Measurements from ENCODE around the gene SCLT1. TPM values are rescaled to one million over a fixed set of nuclear protein-coding genes. Genes with fewer than 3 reads are reported as not detected.

SCLT1 gene
- total and polyA plus RNA-seq, 2 donors (not counting 1 experiment from before 2014, with no cell fraction given) = 3.5 to 27.2 TPM

DNA sequence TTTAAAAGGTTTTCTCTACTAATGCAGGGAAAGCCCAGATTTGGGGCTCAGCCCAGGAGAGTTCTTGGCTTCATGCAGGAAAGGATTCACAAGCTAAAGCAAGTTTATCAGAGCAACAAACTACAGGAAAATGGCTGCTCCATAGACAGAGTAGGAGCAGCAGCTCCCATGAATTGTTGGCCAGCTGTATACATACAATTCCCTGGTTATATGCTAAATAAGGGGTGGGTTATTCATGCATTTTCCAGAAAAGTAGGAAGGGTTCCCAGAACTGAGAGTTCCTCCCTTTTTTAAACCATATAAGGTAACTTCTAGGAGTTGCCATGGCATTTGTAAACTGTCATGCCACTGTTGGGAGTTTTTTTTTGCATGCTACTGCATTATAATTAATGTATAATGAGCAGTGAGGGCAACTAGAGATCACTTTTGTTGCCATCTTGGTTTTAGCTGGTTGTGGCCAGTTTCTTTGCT, 5.2 kb upstream of the SCLT1 start:
- TF ChIP-seq CTCF (IDR thresholded peaks at IDR 0.05) (no peak), EZH2 (IDR thresholded peaks at IDR 0.05; ENCODE audit: borderline replicate concordance, insufficient read depth, low read depth, low read length, poor library complexity, severe bottlenecking) (no peak)
- intact Hi-C loops (cut with micrococcal nuclease) = no loop called here
- Mint-ChIP-seq H3K4me3 (no peak overlapping the region), H3K27me3 (no peaks in the 10 kb centered on the region), H3K27ac (no peak overlapping the region), H3K4me1 (peaks cover 29% of the 10 kb centered on the region), H3K9me3 (ENCODE audit: insufficient read depth) (no peaks in the 10 kb centered on the region)
- Histone ChIP-seq H4K20me1 (ENCODE audit: control insufficient read depth, insufficient read depth, low read length, poor library complexity, severe bottlenecking) (no peaks in the 10 kb centered on the region), H3K27ac (ENCODE audit: low read length in 2 of 2) (no peak overlapping the region), H3K36me3 (replicated peaks in 1 of 2; ENCODE audit: control extremely low read depth in 1 of 2, control insufficient read depth in 1 of 2, extremely low read depth in 1 of 2, insufficient read depth in 2 of 2, low read length in 1 of 2) (peaks cover 0 to 2% of the 10 kb centered on the region in 2 experiments), H2AFZ (ENCODE audit: insufficient read depth, low read depth, low read length, poor library complexity, severe bottlenecking) (no peak overlapping the region), H3K9me3 (ENCODE audit: control extremely low read depth in 1 of 3, control insufficient read depth in 2 of 3, insufficient read depth in 1 of 3, low read length in 2 of 3) (no peaks in the 10 kb centered on the region), H3K4me1 (ENCODE audit: control insufficient read depth in 2 of 2, insufficient read depth in 2 of 2, low read length in 2 of 2) (peaks cover 10 to 20% of the 10 kb centered on the region in 2 donors), H3K4me3 (ENCODE audit: control extremely low read depth in 1 of 5, extremely low read depth in 1 of 5, insufficient read depth in 1 of 5, low read depth in 2 of 5, low read length in 4 of 5) (no peak overlapping the region), H3K27me3 (replicated peaks in 1 of 4; ENCODE audit: control extremely low read depth in 1 of 4, control insufficient read depth in 3 of 4, insufficient read depth in 4 of 4, low read length in 3 of 4) (no peaks in the 10 kb centered on the region), H3K4me2 (replicated peaks; ENCODE audit: low read depth, low read length, poor library complexity, severe bottlenecking) (no peak overlapping the region), H3K79me2 (ENCODE audit: control insufficient read depth, insufficient read depth, low read length) (peaks cover 27% of the 10 kb centered on the region), H3K9ac (ENCODE audit: low read length) (no peak overlapping the region)
- ATAC-seq (ENCODE audit: low read depth) = no peak
- no peak for DNase-seq
- CTCF ChIA-PET = no interaction called here
- POLR2A ChIA-PET = no interaction called here

DNA sequence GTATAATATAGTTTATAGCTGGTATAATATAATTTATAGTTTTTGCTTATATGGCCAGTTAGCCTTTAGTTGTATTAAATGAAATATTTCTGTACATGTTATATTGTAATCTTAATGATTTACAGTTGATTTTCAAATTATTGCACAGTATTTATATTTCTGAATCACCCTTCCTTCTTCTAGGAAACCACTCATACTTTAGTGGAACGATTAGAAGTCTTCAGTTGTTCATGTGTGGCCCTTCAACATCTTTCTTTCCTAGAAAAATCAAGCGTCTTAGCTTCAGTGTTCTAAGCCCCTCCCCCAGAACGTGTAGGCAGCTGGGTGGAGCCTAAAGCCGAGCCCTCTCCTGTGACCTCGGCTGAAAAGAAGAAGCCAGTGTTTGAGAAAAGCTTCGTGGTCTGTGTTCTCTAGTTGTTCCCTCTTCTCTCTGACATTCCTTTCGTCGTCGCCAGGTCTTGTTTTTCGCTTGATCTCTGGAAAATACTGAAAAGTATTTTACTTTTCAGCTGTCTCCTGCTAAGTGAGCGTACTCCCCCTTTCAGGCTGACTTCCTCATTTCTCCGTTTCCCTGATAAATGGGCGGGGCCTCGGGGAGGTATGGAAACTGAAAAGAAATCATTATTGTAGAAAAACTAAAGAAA, 2.6 kb upstream of the SCLT1 start, which contains the start of gene C4orf33:
Gene C4orf33, plus strand, starts transcription at position 342 of the 644 bp plus-strand sequence. CDS start 6,459 bp downstream, outside the sequence.
- H3K4me1 Mint-ChIP-seq = peaks cover 31% of the 10 kb centered on the region
- Histone ChIP-seq H3K36me3 (replicated peaks in 1 of 2; ENCODE audit: control extremely low read depth in 1 of 2, control insufficient read depth in 1 of 2, extremely low read depth in 1 of 2, insufficient read depth in 2 of 2, low read length in 1 of 2) (no peaks in the 10 kb centered on the region), H4K20me1 (ENCODE audit: control insufficient read depth, insufficient read depth, low read length, poor library complexity, severe bottlenecking) (no peaks in the 10 kb centered on the region), H3K79me2 (ENCODE audit: control insufficient read depth, insufficient read depth, low read length) (peaks cover 41% of the 10 kb centered on the region), H3K9me3 (ENCODE audit: control extremely low read depth in 1 of 3, control insufficient read depth in 2 of 3, insufficient read depth in 1 of 3, low read length in 2 of 3) (no peaks in the 10 kb centered on the region), H3K9ac (ENCODE audit: low read length) (peak within 1 kb of the TSS; percentile 95), H3K4me3 (ENCODE audit: control extremely low read depth in 1 of 5, extremely low read depth in 1 of 5, insufficient read depth in 1 of 5, low read depth in 2 of 5, low read length in 4 of 5) (peak within 1 kb of the TSS; percentile 63 to 95 (median 81)), H3K27ac (ENCODE audit: low read length in 2 of 2) (peak within 1 kb of the TSS; percentile 70 to 96), H2AFZ (ENCODE audit: insufficient read depth, low read depth, low read length, poor library complexity, severe bottlenecking) (peak within 1 kb of the TSS; percentile 89), H3K4me1 (ENCODE audit: control insufficient read depth in 2 of 2, insufficient read depth in 2 of 2, low read length in 2 of 2) (peaks cover 22 to 38% of the 10 kb centered on the region in 2 donors), H3K27me3 (replicated peaks in 1 of 4; ENCODE audit: control extremely low read depth in 1 of 4, control insufficient read depth in 3 of 4, insufficient read depth in 4 of 4, low read length in 3 of 4) (no peaks in the 10 kb centered on the region), H3K4me2 (replicated peaks; ENCODE audit: low read depth, low read length, poor library complexity, severe bottlenecking) (peak within 1 kb of the TSS; percentile 72)
- POLR2A ChIA-PET = no interaction called here
- H3K27ac Mint-ChIP-seq = peak within 1 kb of the TSS; percentile 87
- H3K27me3 Mint-ChIP-seq = no peaks in the 10 kb centered on the region
- WGBS (ENCODE audit: insufficient coverage) = 0% methylated on average over 5 of the region's 14 CpGs
- intact Hi-C loops (cut with micrococcal nuclease) = loop anchor here (2.0 kb wide), 1 partner anchor 1131 kb away; the partner anchor contains the start of genes ABHD18 and MFSD8
- peak within 1 kb of the TSS; percentile 90 for H3K4me3 Mint-ChIP-seq
- DNase-seq (peak; percentile 88), ATAC-seq (ENCODE audit: low read depth) (peak; percentile 48)
- no peaks in the 10 kb centered on the region for H3K9me3 Mint-ChIP-seq (ENCODE audit: insufficient read depth)
- CTCF ChIA-PET = no interaction called here
- TF ChIP-seq CTCF (IDR thresholded peaks at IDR 0.05) = no peak
- TF ChIP-seq EZH2 (IDR thresholded peaks at IDR 0.05; ENCODE audit: borderline replicate concordance, insufficient read depth, low read depth, low read length, poor library complexity, severe bottlenecking) = no peak

Data from B cell (primary cell).